ENCODE data around the gene SUGCT. TPM values are rescaled to one million over a fixed set of nuclear protein-coding genes. Genes with fewer than 3 reads are reported as not detected.

The SUGCT gene
- total and polyA plus RNA-seq, 3 experiments from 2014 or later: 1.1 to 1.4 (median 1.3) TPM

DNA sequence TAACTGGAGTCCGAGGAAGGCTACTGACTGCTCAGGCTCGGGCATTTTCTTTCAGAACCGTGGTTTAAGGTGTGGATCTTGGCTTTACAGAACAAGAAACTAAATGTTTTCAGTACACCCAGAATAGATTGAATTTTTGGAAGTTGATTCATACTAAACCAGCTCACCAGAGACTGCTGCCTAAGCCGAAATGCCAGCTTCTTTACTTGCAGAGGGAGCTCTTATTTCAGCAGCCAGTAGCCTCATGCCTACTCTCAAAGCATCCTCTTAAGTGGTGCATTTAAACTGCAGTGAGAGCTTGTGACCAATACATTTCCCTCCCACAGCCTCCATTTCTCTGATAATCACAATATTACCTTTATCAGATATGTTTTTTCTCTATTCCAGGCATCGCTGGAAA is 615.1 kb downstream of the SUGCT start:
- H3K27ac ChIP-seq (ENCODE audit: low read depth, low read length): no peak overlapping the region
- no peaks in the 10 kb centered on the region for H3K27me3 Mint-ChIP-seq
- no peak overlapping the region for H3K27ac Mint-ChIP-seq
- no peaks in the 10 kb centered on the region for H3K36me3 ChIP-seq (ENCODE audit: insufficient read depth, low read length)
- no peaks in the 10 kb centered on the region for H3K27me3 ChIP-seq (ENCODE audit: insufficient read depth, low read length, poor library complexity, severe bottlenecking)
- DNase-seq: no peak
- no peaks in the 10 kb centered on the region for H3K9me3 ChIP-seq (ENCODE audit: low read length)
- H3K4me1 Mint-ChIP-seq: no peaks in the 10 kb centered on the region
- H3K36me3 Mint-ChIP-seq: peaks cover 0 to 2% (median 0%) of the 10 kb centered on the region in 3 donors
- peaks cover 4 to 17% (median 12%) of the 10 kb centered on the region in 5 donors for H3K9me3 Mint-ChIP-seq
- no peak overlapping the region for H3K4me3 Mint-ChIP-seq
- POLR2A ChIA-PET: no interaction called here
- CTCF ChIA-PET: no interaction called here
- H3K4me1 ChIP-seq (ENCODE audit: insufficient read depth, low read length): no peaks in the 10 kb centered on the region
- no peak overlapping the region for H3K4me3 ChIP-seq (ENCODE audit: low read length)

DNA sequence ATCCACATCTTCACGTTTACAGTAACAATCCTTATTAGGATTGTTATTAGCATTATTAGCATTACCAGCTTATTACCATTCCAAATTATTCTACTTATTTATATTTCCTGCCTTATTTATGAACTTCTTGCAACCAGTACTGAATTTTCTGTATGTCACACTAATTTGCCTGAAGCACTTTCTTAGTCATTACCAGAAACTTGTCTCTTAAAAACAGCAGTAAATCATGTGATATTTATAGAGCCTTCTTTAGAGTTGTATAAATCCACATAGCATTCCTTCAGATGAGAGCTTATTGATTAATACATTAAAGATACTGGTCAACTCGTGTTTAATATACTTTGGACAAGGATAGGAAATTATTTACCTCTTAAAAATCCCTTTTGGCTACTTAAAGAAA is 618.6 kb downstream of the SUGCT start:
- ChIA-PET POLR2A (no interaction called here), CTCF (no interaction called here)
- Mint-ChIP-seq H3K27me3 (no peaks in the 10 kb centered on the region), H3K4me3 (no peak overlapping the region), H3K4me1 (no peaks in the 10 kb centered on the region), H3K36me3 (peaks cover 0 to 2% (median 0%) of the 10 kb centered on the region in 3 donors), H3K9me3 (peaks cover 7 to 15% (median 8%) of the 10 kb centered on the region in 5 donors), H3K27ac (no peak overlapping the region)
- DNase-seq: no peak
- Histone ChIP-seq H3K27me3 (ENCODE audit: insufficient read depth, low read length, poor library complexity, severe bottlenecking) (no peaks in the 10 kb centered on the region), H3K9me3 (ENCODE audit: low read length) (no peaks in the 10 kb centered on the region), H3K4me3 (ENCODE audit: low read length) (no peak overlapping the region), H3K36me3 (ENCODE audit: insufficient read depth, low read length) (no peaks in the 10 kb centered on the region), H3K4me1 (ENCODE audit: insufficient read depth, low read length) (no peaks in the 10 kb centered on the region), H3K27ac (ENCODE audit: low read depth, low read length) (no peak overlapping the region)

DNA sequence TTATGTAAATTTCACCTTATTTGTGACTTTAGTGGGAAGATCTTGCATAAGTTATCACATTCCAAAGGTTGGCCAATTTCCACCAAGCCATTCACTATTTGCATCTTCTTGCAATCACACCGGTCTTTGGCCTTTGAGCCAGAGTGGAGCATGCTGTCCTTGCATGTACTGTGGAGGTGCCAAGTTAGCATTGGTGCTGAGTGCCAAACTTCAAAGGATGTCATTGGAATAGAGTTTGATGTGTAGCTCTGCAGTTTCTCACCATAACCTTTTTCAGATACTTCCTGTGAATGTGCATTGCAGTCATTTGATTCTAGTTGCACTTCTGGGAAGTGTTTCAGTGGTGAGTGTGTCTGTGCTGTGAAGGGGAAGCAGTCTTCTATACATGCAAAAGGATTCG is 620.6 kb downstream of the SUGCT start:
- Histone ChIP-seq H3K36me3 (ENCODE audit: insufficient read depth, low read length) (no peaks in the 10 kb centered on the region), H3K27ac (ENCODE audit: low read depth, low read length) (no peak overlapping the region), H3K9me3 (ENCODE audit: low read length) (no peaks in the 10 kb centered on the region), H3K27me3 (ENCODE audit: insufficient read depth, low read length, poor library complexity, severe bottlenecking) (no peaks in the 10 kb centered on the region), H3K4me3 (ENCODE audit: low read length) (no peak overlapping the region), H3K4me1 (ENCODE audit: insufficient read depth, low read length) (no peaks in the 10 kb centered on the region)
- Mint-ChIP-seq H3K4me1 (no peaks in the 10 kb centered on the region), H3K27ac (no peak overlapping the region), H3K27me3 (no peaks in the 10 kb centered on the region), H3K4me3 (no peak overlapping the region), H3K9me3 (peaks cover 0 to 8% (median 6%) of the 10 kb centered on the region in 5 donors), H3K36me3 (peaks cover 0 to 2% (median 0%) of the 10 kb centered on the region in 3 donors)
- DNase-seq: no peak
- CTCF ChIA-PET: no interaction called here
- POLR2A ChIA-PET: no interaction called here

DNA sequence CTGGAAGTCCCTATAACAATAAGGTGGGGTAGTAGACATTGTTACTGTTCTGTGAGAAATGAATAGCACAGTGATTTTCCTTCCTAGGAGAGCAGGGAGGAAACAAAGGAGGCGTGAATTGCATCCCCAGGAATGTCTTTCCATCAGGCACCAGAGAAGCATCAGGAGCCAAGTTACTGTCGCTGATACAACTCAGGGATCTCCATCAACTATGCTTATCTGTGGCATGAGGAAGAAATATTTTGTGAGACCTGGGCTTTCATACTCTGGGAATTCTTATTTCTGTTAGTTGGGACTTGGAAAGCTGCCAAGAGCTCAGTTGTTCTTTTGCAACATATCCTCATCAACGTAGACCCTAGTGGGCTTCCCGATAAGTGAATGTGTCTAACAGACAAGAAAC is 622.3 kb downstream of the SUGCT start:
- POLR2A ChIA-PET: no interaction called here
- no peaks in the 10 kb centered on the region for H3K27me3 ChIP-seq (ENCODE audit: insufficient read depth, low read length, poor library complexity, severe bottlenecking)
- no peak overlapping the region for H3K4me3 Mint-ChIP-seq

DNA sequence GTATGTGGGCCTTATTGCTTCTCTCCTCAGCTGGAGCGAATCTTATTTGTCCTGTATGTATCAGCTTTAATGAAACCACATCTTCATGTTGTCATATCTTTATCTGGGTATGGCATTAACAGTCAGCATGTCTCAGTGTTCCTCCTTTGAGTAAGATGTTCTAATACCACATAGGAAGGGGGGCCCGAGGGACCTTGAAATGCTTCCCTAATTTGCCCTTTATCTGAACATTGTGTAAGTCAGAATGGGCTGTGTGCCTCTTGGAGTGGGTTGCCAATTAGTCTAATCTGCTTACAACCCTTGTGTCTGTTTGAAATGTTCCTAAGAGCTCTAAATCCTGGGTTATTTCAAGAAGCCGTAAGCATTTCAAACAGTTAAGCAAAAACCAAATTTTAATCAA is 623.8 kb downstream of the SUGCT start:
- no peaks in the 10 kb centered on the region for H3K9me3 ChIP-seq (ENCODE audit: low read length)
- ChIA-PET POLR2A (no interaction called here), CTCF (no interaction called here)
- H3K27ac ChIP-seq (ENCODE audit: low read depth, low read length): no peak overlapping the region
- H3K36me3 ChIP-seq (ENCODE audit: insufficient read depth, low read length): no peaks in the 10 kb centered on the region
- no peaks in the 10 kb centered on the region for H3K4me1 ChIP-seq (ENCODE audit: insufficient read depth, low read length)
- no peak overlapping the region for H3K4me3 ChIP-seq (ENCODE audit: low read length)
- H3K27ac Mint-ChIP-seq: no peak overlapping the region
- H3K4me1 Mint-ChIP-seq: no peaks in the 10 kb centered on the region
- H3K4me3 Mint-ChIP-seq: no peak overlapping the region
- no peak for DNase-seq
- no peaks in the 10 kb centered on the region for H3K27me3 Mint-ChIP-seq
- H3K36me3 Mint-ChIP-seq: no peaks in the 10 kb centered on the region
- no peaks in the 10 kb centered on the region for H3K27me3 ChIP-seq (ENCODE audit: insufficient read depth, low read length, poor library complexity, severe bottlenecking)
- H3K9me3 Mint-ChIP-seq: peaks cover 2 to 10% (median 4%) of the 10 kb centered on the region in 5 donors

More for the DNA sequence above, 622.3 kb downstream of the SUGCT start:
- DNase-seq: no peak
- CTCF ChIA-PET: no interaction called here
- Mint-ChIP-seq H3K27ac (no peak overlapping the region), H3K9me3 (peaks cover 0 to 5% (median 4%) of the 10 kb centered on the region in 5 donors), H3K4me1 (no peaks in the 10 kb centered on the region), H3K27me3 (no peaks in the 10 kb centered on the region), H3K36me3 (no peaks in the 10 kb centered on the region)
- Histone ChIP-seq H3K36me3 (ENCODE audit: insufficient read depth, low read length) (no peaks in the 10 kb centered on the region), H3K4me3 (ENCODE audit: low read length) (no peak overlapping the region), H3K4me1 (ENCODE audit: insufficient read depth, low read length) (no peaks in the 10 kb centered on the region), H3K27ac (ENCODE audit: low read depth, low read length) (no peak overlapping the region), H3K9me3 (ENCODE audit: low read length) (no peaks in the 10 kb centered on the region)

DNA sequence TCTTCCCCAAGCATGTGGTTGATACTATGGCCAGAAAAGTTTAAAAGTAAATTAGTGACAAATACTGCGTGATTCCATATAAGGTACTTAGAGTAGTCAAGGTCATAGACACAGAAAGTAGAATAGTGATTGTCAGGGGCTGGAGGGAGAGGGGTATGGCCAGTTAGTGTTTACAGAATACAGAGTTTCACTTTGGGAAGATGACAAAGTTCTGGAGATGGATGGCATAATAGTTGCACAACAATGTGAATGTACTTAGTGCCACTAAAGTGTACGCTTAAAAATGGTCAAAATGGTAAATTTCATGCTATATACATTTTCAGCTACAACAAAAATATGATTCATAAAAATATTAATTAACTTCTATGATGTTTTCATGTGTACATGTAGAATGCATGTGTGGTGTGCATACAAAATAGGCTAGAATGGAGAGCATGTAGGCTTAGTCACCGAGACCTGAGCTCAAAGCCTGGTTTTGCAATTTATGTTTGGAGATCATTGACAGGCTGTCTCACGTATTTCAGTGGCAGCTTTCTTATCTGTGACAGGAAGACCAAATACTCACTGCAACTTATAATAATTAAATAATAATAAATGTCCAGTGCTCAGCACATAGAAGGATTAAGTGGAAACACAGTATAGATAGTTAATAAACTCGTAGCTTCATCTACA is 625.6 kb downstream of the SUGCT start:
- Mint-ChIP-seq H3K27ac (no peak overlapping the region), H3K4me1 (no peaks in the 10 kb centered on the region), H3K4me3 (no peak overlapping the region), H3K9me3 (peaks cover 3 to 8% (median 4%) of the 10 kb centered on the region in 5 donors), H3K36me3 (no peaks in the 10 kb centered on the region), H3K27me3 (no peaks in the 10 kb centered on the region)
- ChIA-PET POLR2A (no interaction called here), CTCF (no interaction called here)
- H3K4me3 ChIP-seq (ENCODE audit: low read length): no peak overlapping the region
- no peak for DNase-seq
- H3K36me3 ChIP-seq (ENCODE audit: insufficient read depth, low read length): no peaks in the 10 kb centered on the region
- H3K27ac ChIP-seq (ENCODE audit: low read depth, low read length): no peak overlapping the region
- no peaks in the 10 kb centered on the region for H3K4me1 ChIP-seq (ENCODE audit: insufficient read depth, low read length)
- H3K27me3 ChIP-seq (ENCODE audit: insufficient read depth, low read length, poor library complexity, severe bottlenecking): no peaks in the 10 kb centered on the region
- no peaks in the 10 kb centered on the region for H3K9me3 ChIP-seq (ENCODE audit: low read length)

DNA sequence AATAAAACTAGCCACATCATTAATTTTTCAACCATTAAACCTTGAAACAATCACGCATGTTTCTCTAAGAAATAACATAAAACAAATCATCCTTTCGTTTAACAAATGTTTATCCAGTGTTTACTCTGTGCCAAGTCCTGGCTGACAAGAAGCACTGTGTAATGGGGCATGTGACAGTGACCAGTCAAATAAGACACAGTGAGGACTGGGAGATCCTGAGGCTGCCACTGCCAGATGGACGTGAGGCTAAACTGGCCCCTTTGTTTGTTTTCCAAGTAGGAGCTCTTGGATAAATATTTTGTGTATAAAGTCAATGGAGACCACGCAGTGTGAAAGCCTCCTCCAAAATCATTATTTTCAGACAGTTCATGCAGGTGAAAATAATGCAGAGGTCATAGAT is 626.2 kb downstream of the SUGCT start:
- Mint-ChIP-seq H3K36me3 (no peaks in the 10 kb centered on the region), H3K27me3 (no peaks in the 10 kb centered on the region), H3K4me3 (no peak overlapping the region), H3K4me1 (no peaks in the 10 kb centered on the region), H3K27ac (no peak overlapping the region), H3K9me3 (peaks cover 3 to 8% (median 4%) of the 10 kb centered on the region in 5 donors)
- Histone ChIP-seq H3K27ac (ENCODE audit: low read depth, low read length) (no peak overlapping the region), H3K4me3 (ENCODE audit: low read length) (no peak overlapping the region), H3K36me3 (ENCODE audit: insufficient read depth, low read length) (no peaks in the 10 kb centered on the region), H3K27me3 (ENCODE audit: insufficient read depth, low read length, poor library complexity, severe bottlenecking) (no peaks in the 10 kb centered on the region), H3K4me1 (ENCODE audit: insufficient read depth, low read length) (no peaks in the 10 kb centered on the region), H3K9me3 (ENCODE audit: low read length) (no peaks in the 10 kb centered on the region)
- ChIA-PET CTCF (no interaction called here), POLR2A (no interaction called here)
- no peak for DNase-seq

DNA sequence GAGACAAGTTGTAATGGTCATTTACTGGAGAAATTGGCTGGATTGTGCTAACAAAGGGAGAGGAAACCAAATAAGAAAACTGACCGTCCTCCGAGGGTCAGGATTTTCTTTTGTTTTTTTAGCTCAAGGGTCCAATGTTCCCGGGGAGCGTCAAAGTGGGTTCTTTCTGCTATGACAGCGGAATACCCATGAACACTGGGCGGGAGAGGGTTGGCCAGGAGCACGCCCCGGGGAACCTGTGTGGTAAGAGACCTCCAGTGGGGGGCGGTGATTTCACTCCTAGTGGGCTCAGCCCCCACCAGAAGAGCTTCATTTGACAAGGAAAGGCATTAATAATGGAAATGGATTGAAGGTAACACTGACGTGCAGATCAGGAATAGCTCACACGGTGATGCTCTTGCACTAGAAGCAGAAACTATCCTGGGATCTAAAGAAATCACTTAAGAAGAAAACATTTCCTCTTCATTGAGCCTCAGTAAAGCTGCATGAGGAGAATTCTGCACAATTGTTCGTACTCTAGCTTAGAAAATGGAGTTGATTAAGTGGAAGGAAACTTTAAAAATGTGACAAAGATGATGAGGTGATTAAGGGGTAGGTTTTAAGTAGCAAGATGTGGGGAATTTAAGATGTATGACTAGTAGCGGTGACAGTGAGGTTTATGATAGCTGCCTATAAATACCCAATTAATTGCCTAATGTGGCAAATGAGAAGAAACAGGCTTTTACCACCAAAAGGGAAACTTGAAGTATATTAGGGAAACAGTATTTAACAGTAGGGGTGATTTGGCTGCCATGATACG is 627.2 kb downstream of the SUGCT start:
- H3K4me3 ChIP-seq (ENCODE audit: low read length): no peak overlapping the region
- Mint-ChIP-seq H3K36me3 (no peaks in the 10 kb centered on the region), H3K9me3 (peaks cover 0 to 5% (median 3%) of the 10 kb centered on the region in 5 donors), H3K27ac (peak overlapping the region in 1 of 8 donors; percentile 46), H3K27me3 (no peaks in the 10 kb centered on the region), H3K4me3 (no peak overlapping the region), H3K4me1 (no peaks in the 10 kb centered on the region)
- POLR2A ChIA-PET: no interaction called here
- H3K27ac ChIP-seq (ENCODE audit: low read depth, low read length): no peak overlapping the region
- DNase-seq: no peak
- H3K27me3 ChIP-seq (ENCODE audit: insufficient read depth, low read length, poor library complexity, severe bottlenecking): no peaks in the 10 kb centered on the region
- CTCF ChIA-PET: no interaction called here
- no peaks in the 10 kb centered on the region for H3K4me1 ChIP-seq (ENCODE audit: insufficient read depth, low read length)
- H3K9me3 ChIP-seq (ENCODE audit: low read length): no peaks in the 10 kb centered on the region
- no peaks in the 10 kb centered on the region for H3K36me3 ChIP-seq (ENCODE audit: insufficient read depth, low read length)
